ENCODE results near the gene ACOT9. TPM values are rescaled to one million over a fixed set of nuclear protein-coding genes. Genes with fewer than 3 reads are reported as not detected.

ACOT9 gene
- total and polyA plus RNA-seq, 2 experiments from 2014 or later, result 28.5 to 34.3 TPM

DNA sequence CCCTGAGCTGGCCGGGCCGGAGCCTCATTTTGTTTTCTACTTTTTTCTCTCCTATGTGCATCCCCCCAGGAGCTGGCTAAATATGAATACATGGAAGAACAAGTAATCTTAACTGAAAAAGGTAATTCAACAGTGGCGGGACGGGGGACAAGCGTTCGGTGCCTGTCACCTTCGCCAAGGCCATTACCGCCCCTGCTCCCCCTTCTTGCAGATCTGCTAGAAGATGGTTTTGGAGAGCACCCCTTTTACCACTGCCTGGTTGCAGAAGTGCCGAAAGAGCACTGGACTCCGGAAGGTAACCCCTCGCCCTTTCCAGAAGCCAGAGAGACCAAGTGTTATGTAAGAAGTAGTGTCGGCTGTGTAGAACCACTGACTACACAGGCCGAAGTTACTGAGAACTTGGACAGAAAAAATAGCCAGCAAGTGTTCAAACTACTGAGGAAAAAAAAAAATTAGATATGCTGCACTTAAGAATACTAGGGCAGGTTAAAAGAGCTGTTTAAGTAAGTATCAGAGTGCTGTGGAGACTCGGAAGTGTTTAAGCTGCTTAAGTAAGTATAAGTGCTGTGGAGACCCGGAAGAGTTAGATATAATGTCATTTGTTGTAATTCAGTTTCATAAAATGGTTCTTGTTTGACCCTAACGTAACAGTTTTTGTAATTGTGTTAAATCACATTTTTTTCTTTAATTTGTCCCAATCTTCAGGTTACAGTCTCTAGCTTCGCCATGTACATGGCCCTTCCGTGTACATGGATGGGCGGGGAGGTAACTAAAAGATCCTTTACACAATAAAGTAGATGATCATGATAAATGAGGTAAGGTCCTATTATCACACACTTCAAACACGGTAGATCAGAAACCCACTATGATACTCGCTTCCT lies 40.8 kb upstream of the ACOT9 start:
- H3K79me2 ChIP-seq (replicated peaks; ENCODE audit: insufficient read depth), result peaks cover 4% of the 10 kb centered on the region; the same call in 1 of the 2 replicates
- H3K27ac ChIP-seq (ENCODE audit: low read depth), result no peak overlapping the region
- no peak for TF ChIP-seq JUNB (IDR thresholded peaks at IDR 0.05; ENCODE audit: unreplicated experiment)
- TF ChIP-seq, protein P1, sequence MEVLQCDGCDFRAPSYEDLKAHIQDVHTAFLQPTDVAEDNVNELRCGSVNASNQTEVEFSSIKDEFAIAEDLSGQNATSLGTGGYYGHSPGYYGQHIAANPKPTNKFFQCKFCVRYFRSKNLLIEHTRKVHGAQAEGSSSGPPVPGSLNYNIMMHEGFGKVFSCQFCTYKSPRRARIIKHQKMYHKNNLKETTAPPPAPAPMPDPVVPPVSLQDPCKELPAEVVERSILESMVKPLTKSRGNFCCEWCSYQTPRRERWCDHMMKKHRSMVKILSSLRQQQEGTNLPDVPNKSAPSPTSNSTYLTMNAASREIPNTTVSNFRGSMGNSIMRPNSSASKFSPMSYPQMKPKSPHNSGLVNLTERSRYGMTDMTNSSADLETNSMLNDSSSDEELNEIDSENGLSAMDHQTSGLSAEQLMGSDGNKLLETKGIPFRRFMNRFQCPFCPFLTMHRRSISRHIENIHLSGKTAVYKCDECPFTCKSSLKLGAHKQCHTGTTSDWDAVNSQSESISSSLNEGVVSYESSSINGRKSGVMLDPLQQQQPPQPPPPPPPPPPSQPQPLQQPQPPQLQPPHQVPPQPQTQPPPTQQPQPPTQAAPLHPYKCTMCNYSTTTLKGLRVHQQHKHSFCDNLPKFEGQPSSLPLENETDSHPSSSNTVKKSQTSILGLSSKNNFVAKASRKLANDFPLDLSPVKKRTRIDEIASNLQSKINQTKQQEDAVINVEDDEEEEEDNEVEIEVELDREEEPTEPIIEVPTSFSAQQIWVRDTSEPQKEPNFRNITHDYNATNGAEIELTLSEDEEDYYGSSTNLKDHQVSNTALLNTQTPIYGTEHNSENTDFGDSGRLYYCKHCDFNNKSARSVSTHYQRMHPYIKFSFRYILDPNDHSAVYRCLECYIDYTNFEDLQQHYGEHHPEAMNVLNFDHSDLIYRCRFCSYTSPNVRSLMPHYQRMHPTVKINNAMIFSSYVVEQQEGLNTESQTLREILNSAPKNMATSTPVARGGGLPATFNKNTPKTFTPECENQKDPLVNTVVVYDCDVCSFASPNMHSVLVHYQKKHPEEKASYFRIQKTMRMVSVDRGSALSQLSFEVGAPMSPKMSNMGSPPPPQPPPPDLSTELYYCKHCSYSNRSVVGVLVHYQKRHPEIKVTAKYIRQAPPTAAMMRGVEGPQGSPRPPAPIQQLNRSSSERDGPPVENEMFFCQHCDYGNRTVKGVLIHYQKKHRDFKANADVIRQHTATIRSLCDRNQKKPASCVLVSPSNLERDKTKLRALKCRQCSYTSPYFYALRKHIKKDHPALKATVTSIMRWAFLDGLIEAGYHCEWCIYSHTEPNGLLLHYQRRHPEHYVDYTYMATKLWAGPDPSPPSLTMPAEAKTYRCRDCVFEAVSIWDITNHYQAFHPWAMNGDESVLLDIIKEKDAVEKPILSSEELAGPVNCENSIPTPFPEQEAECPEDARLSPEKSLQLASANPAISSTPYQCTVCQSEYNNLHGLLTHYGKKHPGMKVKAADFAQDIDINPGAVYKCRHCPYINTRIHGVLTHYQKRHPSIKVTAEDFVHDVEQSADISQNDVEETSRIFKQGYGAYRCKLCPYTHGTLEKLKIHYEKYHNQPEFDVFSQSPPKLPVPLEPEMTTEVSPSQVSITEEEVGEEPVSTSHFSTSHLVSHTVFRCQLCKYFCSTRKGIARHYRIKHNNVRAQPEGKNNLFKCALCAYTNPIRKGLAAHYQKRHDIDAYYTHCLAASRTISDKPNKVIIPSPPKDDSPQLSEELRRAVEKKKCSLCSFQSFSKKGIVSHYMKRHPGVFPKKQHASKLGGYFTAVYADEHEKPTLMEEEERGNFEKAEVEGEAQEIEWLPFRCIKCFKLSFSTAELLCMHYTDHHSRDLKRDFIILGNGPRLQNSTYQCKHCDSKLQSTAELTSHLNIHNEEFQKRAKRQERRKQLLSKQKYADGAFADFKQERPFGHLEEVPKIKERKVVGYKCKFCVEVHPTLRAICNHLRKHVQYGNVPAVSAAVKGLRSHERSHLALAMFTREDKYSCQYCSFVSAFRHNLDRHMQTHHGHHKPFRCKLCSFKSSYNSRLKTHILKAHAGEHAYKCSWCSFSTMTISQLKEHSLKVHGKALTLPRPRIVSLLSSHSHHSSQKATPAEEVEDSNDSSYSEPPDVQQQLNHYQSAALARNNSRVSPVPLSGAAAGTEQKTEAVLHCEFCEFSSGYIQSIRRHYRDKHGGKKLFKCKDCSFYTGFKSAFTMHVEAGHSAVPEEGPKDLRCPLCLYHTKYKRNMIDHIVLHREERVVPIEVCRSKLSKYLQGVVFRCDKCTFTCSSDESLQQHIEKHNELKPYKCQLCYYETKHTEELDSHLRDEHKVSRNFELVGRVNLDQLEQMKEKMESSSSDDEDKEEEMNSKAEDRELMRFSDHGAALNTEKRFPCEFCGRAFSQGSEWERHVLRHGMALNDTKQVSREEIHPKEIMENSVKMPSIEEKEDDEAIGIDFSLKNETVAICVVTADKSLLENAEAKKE (CRISPR knock-in tag; IDR thresholded peaks at IDR 0.05), result no peak
- TF ChIP-seq, protein P2, sequence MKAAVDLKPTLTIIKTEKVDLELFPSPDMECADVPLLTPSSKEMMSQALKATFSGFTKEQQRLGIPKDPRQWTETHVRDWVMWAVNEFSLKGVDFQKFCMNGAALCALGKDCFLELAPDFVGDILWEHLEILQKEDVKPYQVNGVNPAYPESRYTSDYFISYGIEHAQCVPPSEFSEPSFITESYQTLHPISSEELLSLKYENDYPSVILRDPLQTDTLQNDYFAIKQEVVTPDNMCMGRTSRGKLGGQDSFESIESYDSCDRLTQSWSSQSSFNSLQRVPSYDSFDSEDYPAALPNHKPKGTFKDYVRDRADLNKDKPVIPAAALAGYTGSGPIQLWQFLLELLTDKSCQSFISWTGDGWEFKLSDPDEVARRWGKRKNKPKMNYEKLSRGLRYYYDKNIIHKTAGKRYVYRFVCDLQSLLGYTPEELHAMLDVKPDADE (IDR thresholded peaks at IDR 0.05), result no peak
- no peak for TF ChIP-seq ZNF114 (CRISPR knock-in tag; IDR thresholded peaks at IDR 0.05)
- no peak for TF ChIP-seq EZH2 (IDR thresholded peaks at IDR 0.05; ENCODE audit: low read depth, unreplicated experiment)
- TF ChIP-seq, protein P3, sequence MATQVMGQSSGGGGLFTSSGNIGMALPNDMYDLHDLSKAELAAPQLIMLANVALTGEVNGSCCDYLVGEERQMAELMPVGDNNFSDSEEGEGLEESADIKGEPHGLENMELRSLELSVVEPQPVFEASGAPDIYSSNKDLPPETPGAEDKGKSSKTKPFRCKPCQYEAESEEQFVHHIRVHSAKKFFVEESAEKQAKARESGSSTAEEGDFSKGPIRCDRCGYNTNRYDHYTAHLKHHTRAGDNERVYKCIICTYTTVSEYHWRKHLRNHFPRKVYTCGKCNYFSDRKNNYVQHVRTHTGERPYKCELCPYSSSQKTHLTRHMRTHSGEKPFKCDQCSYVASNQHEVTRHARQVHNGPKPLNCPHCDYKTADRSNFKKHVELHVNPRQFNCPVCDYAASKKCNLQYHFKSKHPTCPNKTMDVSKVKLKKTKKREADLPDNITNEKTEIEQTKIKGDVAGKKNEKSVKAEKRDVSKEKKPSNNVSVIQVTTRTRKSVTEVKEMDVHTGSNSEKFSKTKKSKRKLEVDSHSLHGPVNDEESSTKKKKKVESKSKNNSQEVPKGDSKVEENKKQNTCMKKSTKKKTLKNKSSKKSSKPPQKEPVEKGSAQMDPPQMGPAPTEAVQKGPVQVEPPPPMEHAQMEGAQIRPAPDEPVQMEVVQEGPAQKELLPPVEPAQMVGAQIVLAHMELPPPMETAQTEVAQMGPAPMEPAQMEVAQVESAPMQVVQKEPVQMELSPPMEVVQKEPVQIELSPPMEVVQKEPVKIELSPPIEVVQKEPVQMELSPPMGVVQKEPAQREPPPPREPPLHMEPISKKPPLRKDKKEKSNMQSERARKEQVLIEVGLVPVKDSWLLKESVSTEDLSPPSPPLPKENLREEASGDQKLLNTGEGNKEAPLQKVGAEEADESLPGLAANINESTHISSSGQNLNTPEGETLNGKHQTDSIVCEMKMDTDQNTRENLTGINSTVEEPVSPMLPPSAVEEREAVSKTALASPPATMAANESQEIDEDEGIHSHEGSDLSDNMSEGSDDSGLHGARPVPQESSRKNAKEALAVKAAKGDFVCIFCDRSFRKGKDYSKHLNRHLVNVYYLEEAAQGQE (IDR thresholded peaks at IDR 0.05; ENCODE audit: unreplicated experiment), result no peak
- no peak for TF ChIP-seq ZNF331 (CRISPR knock-in tag; IDR thresholded peaks at IDR 0.05; ENCODE audit: low read depth)
- TF ChIP-seq STAT1 (IDR thresholded peaks at IDR 0.05; ENCODE audit: unreplicated experiment), result no peak
- TF ChIP-seq CREB1 (CRISPR knock-in tag; IDR thresholded peaks at IDR 0.05; ENCODE audit: low read depth), result no peak
- no peak for TF ChIP-seq NANOG (IDR thresholded peaks at IDR 0.05; ENCODE audit: borderline replicate concordance)
- no peak for TF ChIP-seq POLR2AphosphoS5 (IDR thresholded peaks at IDR 0.05; ENCODE audit: low read depth)
- TF ChIP-seq, protein P4, sequence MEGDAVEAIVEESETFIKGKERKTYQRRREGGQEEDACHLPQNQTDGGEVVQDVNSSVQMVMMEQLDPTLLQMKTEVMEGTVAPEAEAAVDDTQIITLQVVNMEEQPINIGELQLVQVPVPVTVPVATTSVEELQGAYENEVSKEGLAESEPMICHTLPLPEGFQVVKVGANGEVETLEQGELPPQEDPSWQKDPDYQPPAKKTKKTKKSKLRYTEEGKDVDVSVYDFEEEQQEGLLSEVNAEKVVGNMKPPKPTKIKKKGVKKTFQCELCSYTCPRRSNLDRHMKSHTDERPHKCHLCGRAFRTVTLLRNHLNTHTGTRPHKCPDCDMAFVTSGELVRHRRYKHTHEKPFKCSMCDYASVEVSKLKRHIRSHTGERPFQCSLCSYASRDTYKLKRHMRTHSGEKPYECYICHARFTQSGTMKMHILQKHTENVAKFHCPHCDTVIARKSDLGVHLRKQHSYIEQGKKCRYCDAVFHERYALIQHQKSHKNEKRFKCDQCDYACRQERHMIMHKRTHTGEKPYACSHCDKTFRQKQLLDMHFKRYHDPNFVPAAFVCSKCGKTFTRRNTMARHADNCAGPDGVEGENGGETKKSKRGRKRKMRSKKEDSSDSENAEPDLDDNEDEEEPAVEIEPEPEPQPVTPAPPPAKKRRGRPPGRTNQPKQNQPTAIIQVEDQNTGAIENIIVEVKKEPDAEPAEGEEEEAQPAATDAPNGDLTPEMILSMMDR (conservative IDR thresholded peaks at IDR 0.05; ENCODE audit: low read depth in 2 of 2), result no peak
- TF ChIP-seq EZH2phosphoT487 (IDR thresholded peaks at IDR 0.05; ENCODE audit: unreplicated experiment), result no peak
- H3F3A ChIP-seq (replicated peaks; ENCODE audit: low read depth), result no peaks in the 10 kb centered on the region
- H3K4me2 ChIP-seq, result peak overlapping the region; percentile 77
- Mint-ChIP-seq H3K27ac (peak overlapping the region; percentile 75; the same call in 1 of the 2 replicates), H3K36me3 (ENCODE audit: low read depth) (peaks cover 8% of the 10 kb centered on the region; the same call in 2 of the 3 replicates), H3K4me1 (peaks cover 13% of the 10 kb centered on the region; the same call in 2 of the 3 replicates), H3K4me3 (peak overlapping the region; percentile 94), H3K27me3 (ENCODE audit: insufficient read depth, low read depth, poor library complexity) (no peaks in the 10 kb centered on the region), H3K9me3 (no peaks in the 10 kb centered on the region)
- no peaks in the 10 kb centered on the region for H3K27me3 ChIP-seq (ENCODE audit: insufficient read depth)
- H3K4me3 ChIP-seq, result peak overlapping the region; percentile 75
- no peaks in the 10 kb centered on the region for H3K9me2 ChIP-seq (ENCODE audit: insufficient read depth)
- no peaks in the 10 kb centered on the region for H3K36me3 ChIP-seq (ENCODE audit: insufficient read depth)
- no peaks in the 10 kb centered on the region for H3K4me1 ChIP-seq (ENCODE audit: insufficient read depth)
- H4K20me1 ChIP-seq (replicated peaks; ENCODE audit: insufficient read depth), result no peaks in the 10 kb centered on the region
- H2AFZ ChIP-seq, result no peak overlapping the region
- no peak for ATAC-seq
- no peak for DNase-seq (ENCODE audit: low spot score)
